H1 (cell line): ENCODE measurements around the gene NCAM1.

Experiments used
- EGR1 ChIP-seq: IDR thresholded peaks from 2 replicates; pipeline ENCODE4 v1.6.1; 2011; ENCODE audit warnings: low read depth, low read length, borderline replicate concordance
- POLR2AphosphoS5 ChIP-seq: IDR thresholded peaks from 2 replicates; pipeline ENCODE4 v1.6.1; 2011; ENCODE audit warnings: low read depth, low read length
- TF ChIP-seq, protein P1 (sequence below), 3 experiments: IDR thresholded peaks; 1 replicate in 2 of 3; 2 replicates in 1 of 3; pipeline versions ENCODE4 v1.5.1 to v1.6.1; 2011; ENCODE audit warnings: low read length in 3 of 3, mild to moderate bottlenecking in 3 of 3, inconsistent platforms in 2 of 3, low read depth in 1 of 3, moderate library complexity in 1 of 3; ENCODE audit not compliant: insufficient read depth in 1 of 3; ENCODE audit errors: control extremely low read depth in 1 of 3
- TF ChIP-seq, protein P2 (sequence below): IDR thresholded peaks from 2 replicates; pipeline ENCODE4 v1.6.1; 2012; ENCODE audit warnings: low read length, inconsistent platforms
- TF ChIP-seq, protein P3 (sequence below): IDR thresholded peaks from 2 replicates; pipeline ENCODE4 v1.6.1; 2012; ENCODE audit warnings: inconsistent platforms

DNA sequence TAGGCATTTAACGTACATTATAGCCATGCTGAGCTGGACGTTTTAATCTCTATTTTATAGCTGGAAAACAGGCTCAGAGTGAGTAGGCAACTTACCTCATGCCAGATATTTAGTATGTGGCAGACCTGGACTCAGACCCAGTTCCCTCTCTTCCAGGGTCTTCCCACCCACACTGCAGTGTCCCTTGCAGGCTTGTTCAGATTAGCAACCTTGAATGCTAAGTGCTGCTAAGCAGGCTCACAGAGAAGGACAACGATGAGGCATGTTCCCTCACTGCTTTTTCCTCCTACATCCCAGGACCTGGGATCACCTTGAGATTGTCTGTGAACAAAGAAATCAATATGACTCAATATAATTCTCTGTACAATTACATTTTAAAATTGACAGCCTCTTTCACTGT, 65.6 kb downstream of the NCAM1 start:
- TF ChIP-seq, protein P1, sequence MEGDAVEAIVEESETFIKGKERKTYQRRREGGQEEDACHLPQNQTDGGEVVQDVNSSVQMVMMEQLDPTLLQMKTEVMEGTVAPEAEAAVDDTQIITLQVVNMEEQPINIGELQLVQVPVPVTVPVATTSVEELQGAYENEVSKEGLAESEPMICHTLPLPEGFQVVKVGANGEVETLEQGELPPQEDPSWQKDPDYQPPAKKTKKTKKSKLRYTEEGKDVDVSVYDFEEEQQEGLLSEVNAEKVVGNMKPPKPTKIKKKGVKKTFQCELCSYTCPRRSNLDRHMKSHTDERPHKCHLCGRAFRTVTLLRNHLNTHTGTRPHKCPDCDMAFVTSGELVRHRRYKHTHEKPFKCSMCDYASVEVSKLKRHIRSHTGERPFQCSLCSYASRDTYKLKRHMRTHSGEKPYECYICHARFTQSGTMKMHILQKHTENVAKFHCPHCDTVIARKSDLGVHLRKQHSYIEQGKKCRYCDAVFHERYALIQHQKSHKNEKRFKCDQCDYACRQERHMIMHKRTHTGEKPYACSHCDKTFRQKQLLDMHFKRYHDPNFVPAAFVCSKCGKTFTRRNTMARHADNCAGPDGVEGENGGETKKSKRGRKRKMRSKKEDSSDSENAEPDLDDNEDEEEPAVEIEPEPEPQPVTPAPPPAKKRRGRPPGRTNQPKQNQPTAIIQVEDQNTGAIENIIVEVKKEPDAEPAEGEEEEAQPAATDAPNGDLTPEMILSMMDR (IDR thresholded peaks at IDR 0.05; ENCODE audit: control extremely low read depth in 1 of 3, insufficient read depth in 1 of 3, low read depth in 1 of 3, low read length in 3 of 3): no peak
- TF ChIP-seq POLR2AphosphoS5 (no peak), EGR1 (no peak)
- TF ChIP-seq, protein P2, sequence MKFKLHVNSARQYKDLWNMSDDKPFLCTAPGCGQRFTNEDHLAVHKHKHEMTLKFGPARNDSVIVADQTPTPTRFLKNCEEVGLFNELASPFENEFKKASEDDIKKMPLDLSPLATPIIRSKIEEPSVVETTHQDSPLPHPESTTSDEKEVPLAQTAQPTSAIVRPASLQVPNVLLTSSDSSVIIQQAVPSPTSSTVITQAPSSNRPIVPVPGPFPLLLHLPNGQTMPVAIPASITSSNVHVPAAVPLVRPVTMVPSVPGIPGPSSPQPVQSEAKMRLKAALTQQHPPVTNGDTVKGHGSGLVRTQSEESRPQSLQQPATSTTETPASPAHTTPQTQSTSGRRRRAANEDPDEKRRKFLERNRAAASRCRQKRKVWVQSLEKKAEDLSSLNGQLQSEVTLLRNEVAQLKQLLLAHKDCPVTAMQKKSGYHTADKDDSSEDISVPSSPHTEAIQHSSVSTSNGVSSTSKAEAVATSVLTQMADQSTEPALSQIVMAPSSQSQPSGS: no peak
- TF ChIP-seq, protein P3, sequence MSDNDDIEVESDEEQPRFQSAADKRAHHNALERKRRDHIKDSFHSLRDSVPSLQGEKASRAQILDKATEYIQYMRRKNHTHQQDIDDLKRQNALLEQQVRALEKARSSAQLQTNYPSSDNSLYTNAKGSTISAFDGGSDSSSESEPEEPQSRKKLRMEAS: no peak
